Kidney (tissue), 14 donors: Measurements from ENCODE around the gene TNFRSF8. TPM values are rescaled to one million over a fixed set of nuclear protein-coding genes. Genes with fewer than 3 reads are reported as not detected.

Experiments used
- DNase-seq, 5 donors: peaks; one replicate each; pipeline ENCODE4 v3.0.0-alpha.2; 2013 to 2020
- FAIRE-seq: peaks from 2 replicates; lab custom pipeline; 2012; peaks lifted over from hg19 to GRCh38; lab: Jason Lieb, UNC
- H3K27ac ChIP-seq, 2 donors: one replicate each; pipeline ENCODE4 v1.7.0; 2013; ENCODE audit warnings: low read depth in 2 of 2, low read length in 2 of 2, inconsistent platforms in 1 of 2
- H3K27me3 ChIP-seq: one replicate; pipeline ENCODE4 v1.7.1; 2013; ENCODE audit warnings: low read length, inconsistent platforms; ENCODE audit not compliant: control insufficient read depth, insufficient read depth
- H3K36me3 ChIP-seq, 3 donors: one replicate each; pipeline versions ENCODE4 v1.7.0 to v1.7.1; 2013; ENCODE audit warnings: low read length in 3 of 3, control low read depth in 1 of 3, inconsistent platforms in 1 of 3; ENCODE audit not compliant: insufficient read depth in 3 of 3, control insufficient read depth in 2 of 3
- H3K4me1 ChIP-seq, 3 donors: one replicate each; pipeline versions ENCODE4 v1.7.0 to v1.7.1; 2013; ENCODE audit warnings: low read length in 3 of 3, inconsistent platforms in 1 of 3, low read depth in 1 of 3; ENCODE audit not compliant: control insufficient read depth in 2 of 3, insufficient read depth in 2 of 3
- H3K4me3 ChIP-seq, 3 donors: one replicate each; pipeline versions ENCODE4 v1.7.0 to v1.8.1; 2013; ENCODE audit warnings: low read length in 3 of 3, control low read depth in 1 of 3, inconsistent platforms in 1 of 3
- H3K9ac ChIP-seq, 3 donors: one replicate each; pipeline versions ENCODE4 v1.7.0 to v1.7.1; 2013; ENCODE audit warnings: low read length in 3 of 3, control low read depth in 1 of 3, inconsistent platforms in 1 of 3
- H3K9me3 ChIP-seq, 3 donors: one replicate each; pipeline versions ENCODE4 v1.7.0 to v1.7.1; 2013; ENCODE audit warnings: low read length in 3 of 3, control low read depth in 1 of 3, inconsistent platforms in 1 of 3; ENCODE audit not compliant: control insufficient read depth in 2 of 3, insufficient read depth in 1 of 3
- intact Hi-C: fragments of 100-400 bp; cut with DNase I; formaldehyde crosslinking; loops from one replicate; pipeline ENCODE4 v1.11.1; 2022
- polyA plus RNA-seq: library from polyadenylated mRNA; stranded (reverse); fragments of 350-450 nt; fragmentation: Illumina TruSeq; extraction: RNeasy Lipid Tissue Mini Kit (QIAGEN cat#74804); gene quantifications from one replicate; pipeline ENCODE4 v1.2.3, GENCODE V29; 2014; ENCODE audit warnings: low read depth, low replicate concordance; ENCODE audit not compliant: insufficient read depth
- total RNA-seq: library from RNA; stranded (reverse); fragmentation: NEBNext Ultra II Directional; extraction: Animal tissue kit (Norgen Biotek cat#: 25700); gene quantifications from one replicate; pipeline ENCODE4 v1.2.1, GENCODE V29; 2021
- TF ChIP-seq, protein P1 (sequence below): IDR thresholded peaks from 3 replicates; pipeline ENCODE4 v1.5.1; 2012; ENCODE audit warnings: mild to moderate bottlenecking, moderate library complexity, borderline replicate concordance; ENCODE audit not compliant: insufficient read depth; ENCODE audit errors: extremely low read depth
- donor health status: control.
- donor health status: control.
- donor health status: control.
- donor health status: control.
- donor health status: control.
- donor health status: DM: yes; HTN: yes; CAD: no.
- donor health status: Normal renal cell carcinoma (clear cell type).

Gene TNFRSF8
- total and polyA plus RNA-seq, 2 donors from 2014 or later: 0.94 to 0.97 TPM

DNA sequence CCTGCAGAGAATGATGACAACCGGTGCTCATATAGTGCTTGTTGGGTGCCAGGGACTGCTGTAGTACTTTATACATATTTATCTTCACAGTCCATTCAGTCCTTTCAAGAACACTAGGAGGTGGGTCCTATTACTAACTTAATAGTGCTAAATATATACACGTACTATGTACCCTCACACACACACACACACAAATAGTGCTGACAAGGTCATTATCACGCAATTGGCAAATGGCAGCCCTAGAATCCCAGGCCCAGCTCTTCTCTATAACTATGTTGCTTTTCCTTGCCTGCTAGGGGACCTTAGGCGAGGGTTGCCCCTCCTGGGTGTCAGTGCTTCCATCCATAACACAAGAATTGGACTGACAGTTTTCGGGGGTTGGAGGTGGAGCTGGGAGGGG is 33.5 kb downstream of the TNFRSF8 start:
- Histone ChIP-seq H3K4me3 (no peak overlapping the region), H3K27ac (no peak overlapping the region), H3K9me3 (peaks cover 0 to 4% (median 3%) of the 10 kb centered on the region in 3 donors), H3K4me1 (no peaks in the 10 kb centered on the region), H3K27me3 (no peaks in the 10 kb centered on the region), H3K9ac (no peak overlapping the region), H3K36me3 (no peaks in the 10 kb centered on the region)
- no peak for DNase-seq
- FAIRE-seq: no peak
- intact Hi-C loops: no loop called here
- TF ChIP-seq, protein P1, sequence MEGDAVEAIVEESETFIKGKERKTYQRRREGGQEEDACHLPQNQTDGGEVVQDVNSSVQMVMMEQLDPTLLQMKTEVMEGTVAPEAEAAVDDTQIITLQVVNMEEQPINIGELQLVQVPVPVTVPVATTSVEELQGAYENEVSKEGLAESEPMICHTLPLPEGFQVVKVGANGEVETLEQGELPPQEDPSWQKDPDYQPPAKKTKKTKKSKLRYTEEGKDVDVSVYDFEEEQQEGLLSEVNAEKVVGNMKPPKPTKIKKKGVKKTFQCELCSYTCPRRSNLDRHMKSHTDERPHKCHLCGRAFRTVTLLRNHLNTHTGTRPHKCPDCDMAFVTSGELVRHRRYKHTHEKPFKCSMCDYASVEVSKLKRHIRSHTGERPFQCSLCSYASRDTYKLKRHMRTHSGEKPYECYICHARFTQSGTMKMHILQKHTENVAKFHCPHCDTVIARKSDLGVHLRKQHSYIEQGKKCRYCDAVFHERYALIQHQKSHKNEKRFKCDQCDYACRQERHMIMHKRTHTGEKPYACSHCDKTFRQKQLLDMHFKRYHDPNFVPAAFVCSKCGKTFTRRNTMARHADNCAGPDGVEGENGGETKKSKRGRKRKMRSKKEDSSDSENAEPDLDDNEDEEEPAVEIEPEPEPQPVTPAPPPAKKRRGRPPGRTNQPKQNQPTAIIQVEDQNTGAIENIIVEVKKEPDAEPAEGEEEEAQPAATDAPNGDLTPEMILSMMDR: no peak

DNA sequence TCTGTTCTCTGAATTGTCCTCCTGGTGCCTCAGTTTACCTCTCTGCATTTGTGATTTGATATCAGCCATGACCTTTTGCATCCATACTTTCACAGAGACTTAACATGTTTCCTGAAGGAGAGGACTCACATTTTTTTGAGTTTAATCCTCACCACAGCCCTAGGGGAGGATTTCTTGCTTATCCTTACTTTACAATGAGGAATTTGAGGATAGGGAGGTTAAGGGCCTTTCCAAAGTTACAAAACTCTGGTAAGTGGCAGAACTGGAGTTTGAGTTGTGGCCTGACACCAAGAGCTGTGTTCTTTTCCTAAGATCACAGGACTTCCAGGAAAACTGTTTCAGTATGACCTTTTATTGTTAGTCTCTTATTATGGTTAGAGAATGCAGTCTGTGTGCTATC is 34.2 kb downstream of the TNFRSF8 start:
- H3K27ac ChIP-seq: no peak overlapping the region

DNA sequence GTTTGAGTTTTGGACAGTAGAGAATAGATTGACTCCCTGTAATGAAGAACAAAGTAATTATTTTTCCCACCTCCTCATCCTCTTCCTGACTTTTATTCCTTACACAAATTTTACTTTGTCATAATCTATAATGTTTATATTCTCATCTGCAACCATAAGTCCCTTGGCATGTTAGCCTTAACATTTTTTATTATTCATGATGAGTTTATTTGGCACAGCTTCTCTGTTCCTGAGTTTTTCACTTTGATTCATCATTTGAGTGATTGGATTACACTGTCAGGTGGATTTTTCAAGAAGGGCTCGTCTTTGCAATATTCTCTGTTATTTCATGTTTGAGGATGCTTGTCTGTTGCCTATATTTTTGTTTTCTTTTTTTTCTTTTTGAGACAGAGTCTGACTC is 35.7 kb downstream of the TNFRSF8 start:
- intact Hi-C loops: no loop called here
- TF ChIP-seq, protein P1: no peak
- Histone ChIP-seq H3K27ac (no peak overlapping the region), H3K9ac (no peak overlapping the region), H3K9me3 (peaks cover 0 to 4% (median 3%) of the 10 kb centered on the region in 3 donors), H3K4me1 (no peaks in the 10 kb centered on the region), H3K36me3 (no peaks in the 10 kb centered on the region), H3K27me3 (no peaks in the 10 kb centered on the region), H3K4me3 (no peak overlapping the region)
- no peak for DNase-seq
- no peak for FAIRE-seq

More for the DNA sequence above, 34.2 kb downstream of the TNFRSF8 start:
- TF ChIP-seq, protein P1: no peak
- no peak overlapping the region for H3K9ac ChIP-seq
- H3K9me3 ChIP-seq: peaks cover 0 to 4% (median 3%) of the 10 kb centered on the region in 3 donors
- no peak for FAIRE-seq
- no peak for DNase-seq
- no peak overlapping the region for H3K4me3 ChIP-seq
- intact Hi-C loops: no loop called here
- H3K36me3 ChIP-seq: no peaks in the 10 kb centered on the region
- H3K4me1 ChIP-seq: no peaks in the 10 kb centered on the region
- H3K27me3 ChIP-seq: no peaks in the 10 kb centered on the region

DNA sequence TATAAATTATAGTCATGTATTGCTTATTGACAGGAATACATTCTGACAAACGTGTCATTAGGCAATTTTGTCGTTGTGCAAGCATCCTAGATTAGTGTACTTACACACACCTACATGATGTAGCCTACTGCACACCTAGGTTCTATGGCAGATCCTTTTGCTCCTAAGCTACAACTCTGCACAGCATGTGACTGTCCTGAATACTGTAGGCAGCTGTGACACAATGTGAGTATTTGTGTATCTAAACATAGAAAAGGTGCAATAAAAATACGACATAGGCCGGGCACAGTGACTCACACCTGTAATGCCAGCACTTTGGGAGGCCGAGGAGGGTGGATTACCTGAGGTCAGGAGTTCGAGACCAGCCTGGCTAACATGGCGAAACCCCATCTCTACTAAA is 36.5 kb downstream of the TNFRSF8 start:
- FAIRE-seq: no peak
- TF ChIP-seq, protein P1: no peak
- H3K27me3 ChIP-seq: no peaks in the 10 kb centered on the region

More for the DNA sequence above, 36.5 kb downstream of the TNFRSF8 start:
- Histone ChIP-seq H3K4me3 (no peak overlapping the region), H3K9me3 (peaks cover 0 to 4% (median 3%) of the 10 kb centered on the region in 3 donors), H3K4me1 (no peaks in the 10 kb centered on the region), H3K36me3 (no peaks in the 10 kb centered on the region), H3K27ac (no peak overlapping the region), H3K9ac (no peak overlapping the region)
- intact Hi-C loops: no loop called here
- no peak for DNase-seq
